Fibroblast of lung (primary cell): ENCODE data around the gene TMEM132D.

Experiments used
- CTCF ChIP-seq, 2 donors: IDR thresholded peaks in 1 of 2; conservative IDR thresholded peaks in 1 of 2; 1 replicate in 1 of 2; 2 replicates in 1 of 2; pipeline ENCODE4 v1.5.1; 2011 to 2012; ENCODE audit warnings: low read length in 2 of 2, control low read depth in 1 of 2, inconsistent platforms in 1 of 2, low read depth in 1 of 2, mild to moderate bottlenecking in 1 of 2
- EZH2 ChIP-seq: IDR thresholded peaks from 2 replicates; pipeline ENCODE4 v1.5.1; 2012; ENCODE audit warnings: low read length, control low read depth, mild to moderate bottlenecking; ENCODE audit errors: missing control alignments

- TF ChIP-seq CTCF (conservative IDR thresholded peaks at IDR 0.05 in 1 of 2, IDR thresholded peaks at IDR 0.05 in 1 of 2; ENCODE audit: low read depth in 1 of 2, low read length in 2 of 2) (no peak), EZH2 (no peak)
Measured at GRCh38 chr12:129520739-129521138, 383.1 kb downstream of the TMEM132D start.
